ENCODE data around the gene AKR7A3.

GRCh38 chr1:19328486-19328885, 39.9 kb upstream of the AKR7A3 start:
- no peak for TF ChIP-seq CTCF (IDR thresholded peaks at IDR 0.05; ENCODE audit: insufficient read depth, low read depth, low read length)
- no peak for TF ChIP-seq EZH2 (IDR thresholded peaks at IDR 0.05; ENCODE audit: insufficient read depth, low read length)

Measured in astrocyte (in vitro differentiated cells and primary cell).